HCT116 (cell line): ENCODE measurements around the gene PSMB7. TPM values are rescaled to one million over a fixed set of nuclear protein-coding genes. Genes with fewer than 3 reads are reported as not detected.

Experiments
- ATAC-seq: fragments of 200-7000 bp; cut with Tn5 transposase; 2 replicates; pipeline ENCODE4 v1.9.1; 2020; ENCODE audit warnings: mild to moderate bottlenecking, moderate library complexity
- BruUV-seq: library from RNA; stranded (reverse); fragments of 400-500 nt; replicated peaks from 2 replicates; lab custom pipeline; 2021; lab: Mats Ljungman, UMichigan
- CTCF ChIA-PET: fragments of 300-600 bp; sonication (Branson Sonifier 250); formaldehyde crosslinking; loops from one replicate; lab custom pipeline; 2021; ENCODE audit warnings: antibody characterized with exemption; lab: Charles Lee
- POLR2A ChIA-PET: fragments of 300-600, 350-600 bp; sonication (Branson Sonifier 250); formaldehyde crosslinking; loops from one replicate; lab custom pipeline; 2021; ENCODE audit warnings: antibody characterized with exemption; lab: Charles Lee
- RAD21 ChIA-PET, 2 experiments: fragments of 300-600 bp; sonication (Branson Sonifier 250); formaldehyde crosslinking; loops; one replicate each; lab custom pipeline; 2023; ENCODE audit warnings: low total read pairs in 2 of 2; ENCODE audit not compliant: uncharacterized antibody in 2 of 2, unreplicated experiment in 2 of 2, low non-redundant PET in 1 of 2; lab: Charles Lee
- DNase-seq: peaks from one replicate; pipeline ENCODE4 v3.0.0-alpha.2; 2010; ENCODE audit warnings: low read depth, low spot score
- H2AFZ ChIP-seq: fragments of 200-600 bp; shearing (Covaris generic), sonication (generic); 2 replicates; pipeline ENCODE4 v1.6.1; 2017; ENCODE audit warnings: low read depth, mixed run types, mixed read lengths, antibody characterized with exemption, low read length; ENCODE audit not compliant: poor library complexity, severe bottlenecking
- H3K27ac ChIP-seq: 2 replicates; pipeline ENCODE4 v1.5.1; 2012; ENCODE audit warnings: low read depth, low read length
- H3K27me3 ChIP-seq: fragments of 200-600 bp; sonication (generic); 2 replicates; pipeline ENCODE4 v1.6.1; 2016; ENCODE audit warnings: mixed run types, low read length, mixed read lengths; ENCODE audit not compliant: insufficient read depth
- H3K36me3 ChIP-seq, 2 experiments: fragments of 200-500 bp in 1 of 2; fragments of 200-600 bp in 1 of 2; sonication (Bioruptor generic) in 1 of 2; sonication (generic) in 1 of 2; 2 replicates each; pipeline versions ENCODE4 v1.5.1 to v1.6.1; 2014 to 2016; ENCODE audit warnings: low read length in 2 of 2, inconsistent platforms in 1 of 2, mixed read lengths in 1 of 2, mixed run types in 1 of 2; ENCODE audit not compliant: insufficient read depth in 2 of 2, control insufficient read depth in 1 of 2
- H3K4me1 ChIP-seq, 2 experiments: fragments of 200-600 bp in 1 of 2; sonication (generic) in 1 of 2; 2 replicates each; pipeline versions ENCODE4 v1.5.1 to v1.6.1; 2012 to 2017; ENCODE audit warnings: low read length in 2 of 2, inconsistent platforms in 1 of 2, mild to moderate bottlenecking in 1 of 2, mixed read lengths in 1 of 2, mixed run types in 1 of 2, moderate library complexity in 1 of 2; ENCODE audit not compliant: insufficient read depth in 2 of 2, control insufficient read depth in 1 of 2
- H3K4me2 ChIP-seq: fragments of 200-600 bp; sonication (generic); 2 replicates; pipeline ENCODE4 v1.6.1; 2017; ENCODE audit warnings: mixed run types, low read length, mixed read lengths
- H3K4me3 ChIP-seq, 2 experiments: fragments of 200-600 bp in 1 of 2; sonication (generic) in 1 of 2; replicated peaks in 1 of 2; 2 replicates each; pipeline ENCODE4 v1.5.1; 2011 to 2016; ENCODE audit warnings: low read length in 2 of 2, control low read depth in 1 of 2, low read depth in 1 of 2, mild to moderate bottlenecking in 1 of 2, mixed read lengths in 1 of 2, mixed run types in 1 of 2
- H3K79me2 ChIP-seq: fragments of 200-600 bp; sonication (generic); 2 replicates; pipeline ENCODE4 v1.6.1; 2017; ENCODE audit warnings: mild to moderate bottlenecking, mixed run types, low read length, moderate library complexity, mixed read lengths; ENCODE audit not compliant: insufficient read depth
- H3K9ac ChIP-seq: fragments of 200-600 bp; sonication (generic); 2 replicates; pipeline ENCODE4 v1.6.1; 2016; ENCODE audit warnings: low read length, mixed read lengths
- H3K9me2 ChIP-seq: fragments of 200-600 bp; sonication (generic), shearing (Covaris generic); 2 replicates; pipeline ENCODE4 v1.6.1; 2017; ENCODE audit warnings: mixed run types, mild to moderate bottlenecking, moderate library complexity; ENCODE audit not compliant: insufficient read depth
- H3K9me3 ChIP-seq, 2 experiments: fragments of 200-500 bp in 1 of 2; fragments of 200-600 bp in 1 of 2; sonication (Bioruptor generic) in 1 of 2; sonication (generic) in 1 of 2; 2 replicates each; pipeline ENCODE4 v1.6.1; 2014 to 2017; ENCODE audit warnings: low read length in 2 of 2, mixed read lengths in 2 of 2, inconsistent platforms in 1 of 2, low read depth in 1 of 2, mild to moderate bottlenecking in 1 of 2, mixed run types in 1 of 2, moderate library complexity in 1 of 2; ENCODE audit not compliant: control insufficient read depth in 1 of 2, insufficient read depth in 1 of 2
- H4K20me1 ChIP-seq: fragments of 200-600 bp; sonication (generic), shearing (Covaris generic); 2 replicates; pipeline ENCODE4 v1.6.1; 2017; ENCODE audit warnings: mixed run types, mild to moderate bottlenecking, moderate library complexity; ENCODE audit not compliant: insufficient read depth
- EGR1 ChIP-seq: IDR thresholded peaks from 2 replicates; pipeline ENCODE4 v1.6.1; 2012; ENCODE audit warnings: low read depth
- ELF1 ChIP-seq: IDR thresholded peaks from 2 replicates; pipeline ENCODE4 v1.6.1; 2012; ENCODE audit warnings: low read depth, borderline replicate concordance
- EZH2 ChIP-seq: fragments of 200-600 bp; sonication (generic); IDR thresholded peaks from 2 replicates; pipeline ENCODE4 v1.6.1; 2017; ENCODE audit warnings: antibody characterized with exemption, mixed run types
- JUND ChIP-seq: IDR thresholded peaks from 2 replicates; pipeline ENCODE4 v1.6.1; 2012
- POLR2A ChIP-seq: IDR thresholded peaks from 2 replicates; pipeline ENCODE4 v1.7.0; 2011; ENCODE audit warnings: borderline replicate concordance; ENCODE audit not compliant: insufficient read depth, insufficient read length; ENCODE audit errors: extremely low read depth
- RAD21 ChIP-seq: IDR thresholded peaks from 2 replicates; pipeline ENCODE4 v1.6.1; 2012; ENCODE audit warnings: low read depth, mild to moderate bottlenecking
- SP1 ChIP-seq: IDR thresholded peaks from 2 replicates; pipeline ENCODE4 v1.6.1; 2012; ENCODE audit warnings: low read depth
- TCF7L2 ChIP-seq: IDR thresholded peaks from 2 replicates; pipeline ENCODE4 v1.7.0; 2011; ENCODE audit warnings: borderline replicate concordance, inconsistent platforms; ENCODE audit not compliant: insufficient read depth, insufficient read length; ENCODE audit errors: extremely low read depth
- ZBTB33 ChIP-seq: IDR thresholded peaks from 2 replicates; pipeline ENCODE4 v1.6.1; 2011; ENCODE audit warnings: mild to moderate bottlenecking, low read length, moderate library complexity; ENCODE audit not compliant: insufficient replicate concordance; ENCODE audit errors: extremely low read depth
- ZNF274 ChIP-seq: fragments of 200-500 bp; sonication (Bioruptor generic); IDR thresholded peaks from 2 replicates; pipeline ENCODE4 v1.6.1; 2014; ENCODE audit warnings: mild to moderate bottlenecking, low read depth, low read length, inconsistent platforms
- intact Hi-C: fragments of 100-400 bp; cut with micrococcal nuclease; formaldehyde crosslinking; loops from 2 replicates; pipeline ENCODE4 v1.10.0; 2022
- total RNA-seq: library from RNA; stranded (reverse); gene quantifications from one replicate; pipeline ENCODE4 v1.2.1, GENCODE V29; 2021; ENCODE audit not compliant: unreplicated experiment
- TF ChIP-seq, protein P1 (sequence below): IDR thresholded peaks from 2 replicates; pipeline ENCODE4 v1.6.1; 2012
- TF ChIP-seq, protein P2 (sequence below): IDR thresholded peaks from 2 replicates; pipeline ENCODE4 v1.6.1; 2012
- TF ChIP-seq, protein P3 (sequence below), 3 experiments: fragments of 200-600 bp in 1 of 3; sonication (generic) in 1 of 3; IDR thresholded peaks in 2 of 3; conservative IDR thresholded peaks in 1 of 3; 2 replicates each; pipeline ENCODE4 v1.5.1; 2012 to 2017; ENCODE audit warnings: low read depth in 2 of 3, low read length in 2 of 3, antibody characterized with exemption in 1 of 3, borderline replicate concordance in 1 of 3, control low read depth in 1 of 3, mild to moderate bottlenecking in 1 of 3, mixed read lengths in 1 of 3, mixed run types in 1 of 3, moderate library complexity in 1 of 3; ENCODE audit not compliant: insufficient read depth in 1 of 3

PSMB7 gene
- total RNA-seq, 1 experiment from 2014 or later, result 222 TPM

- H2AFZ ChIP-seq, result no peak overlapping the region
- H3K9me3 ChIP-seq, result no peaks in the 10 kb centered on the region
- no peaks in the 10 kb centered on the region for H3K27me3 ChIP-seq
- H3K4me2 ChIP-seq, result 0 out of 2 replicates have a peak overlapping the region, but pooled peaks have one; percentile 67
- intact Hi-C loops, result no loop called here
- CTCF ChIA-PET, result no interaction called here
- no peaks in the 10 kb centered on the region for H3K79me2 ChIP-seq
- POLR2A ChIA-PET, result no interaction called here
- TF ChIP-seq EGR1, result no peak
- TF ChIP-seq, protein P1, sequence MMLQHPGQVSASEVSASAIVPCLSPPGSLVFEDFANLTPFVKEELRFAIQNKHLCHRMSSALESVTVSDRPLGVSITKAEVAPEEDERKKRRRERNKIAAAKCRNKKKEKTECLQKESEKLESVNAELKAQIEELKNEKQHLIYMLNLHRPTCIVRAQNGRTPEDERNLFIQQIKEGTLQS, result no peak
- TF ChIP-seq RAD21, result no peak
- peaks cover 9 to 22% of the 10 kb centered on the region in 2 experiments for H3K4me1 ChIP-seq
- 0 out of 2 replicates have a peak overlapping the region, but pooled peaks have one; percentile 49 for H3K9ac ChIP-seq
- no peaks in the 10 kb centered on the region for H3K9me2 ChIP-seq
- no TSS peak for BruUV-seq
- no peaks in the 10 kb centered on the region for H4K20me1 ChIP-seq
- no peak for DNase-seq
- no peak overlapping the region for H3K4me3 ChIP-seq
- H3K27ac ChIP-seq, result peak overlapping the region; percentile 36; the same call in 1 of the 2 replicates
- ATAC-seq, result peak; percentile 10; the same call in 1 of the 2 replicates
- peaks cover 10 to 13% of the 10 kb centered on the region in 2 experiments; a peak in 2 of 4 replicates for H3K36me3 ChIP-seq
- RAD21 ChIA-PET, result no interaction called here
Observed at GRCh38 chr9:124343533-124344290, 71.5 kb downstream of the PSMB7 start.

DNA sequence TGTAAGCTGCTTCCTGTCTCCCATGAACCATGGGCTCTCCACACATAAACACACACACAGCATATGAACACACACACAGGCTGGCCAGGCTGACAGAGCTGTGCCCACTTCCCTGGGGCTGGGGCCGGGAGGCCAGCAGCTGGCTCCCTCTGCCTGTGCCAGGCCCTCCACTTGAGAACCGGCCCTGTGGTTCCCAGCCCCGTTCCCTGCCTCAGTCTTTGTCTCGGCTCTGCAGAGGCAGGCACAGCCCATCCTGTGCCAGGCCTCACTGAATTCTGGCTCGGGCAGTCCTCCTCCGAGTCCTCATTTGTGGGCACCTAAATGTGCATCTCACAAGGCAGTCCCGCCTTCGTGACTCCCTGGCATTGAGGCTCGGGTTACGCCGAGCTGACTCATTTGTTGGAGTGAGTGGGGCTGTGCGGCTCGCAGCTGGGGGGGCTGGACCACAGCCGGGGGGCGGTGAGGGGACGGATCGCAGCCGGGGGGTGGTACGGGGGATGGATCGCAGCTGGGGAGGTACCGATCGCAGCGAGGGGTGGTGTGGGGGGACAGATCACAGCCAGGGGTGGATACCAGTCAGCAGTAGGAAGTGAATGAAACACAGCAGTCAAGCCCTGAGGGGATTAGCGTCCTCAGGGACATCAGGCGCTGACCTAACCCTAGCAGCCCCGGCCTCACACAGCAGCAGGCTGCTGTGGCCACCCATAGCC, 72.3 kb downstream of the PSMB7 start:
- ChIA-PET RAD21 (interaction anchor here in 1 of 2 experiments (0.6 kb wide), 1 partner anchor 209 kb away, joined by 4 read pairs; no protein-coding TSS in a partner anchor), CTCF (no interaction called here), POLR2A (no interaction called here)
- H3K36me3 ChIP-seq, result peaks cover 2 to 6% of the 10 kb centered on the region in 2 experiments; a peak in 2 of 4 replicates
- no peaks in the 10 kb centered on the region for H3K9me3 ChIP-seq
- peak overlapping the region; percentile 61 for H3K27ac ChIP-seq
- no peaks in the 10 kb centered on the region for H3K9me2 ChIP-seq
- ATAC-seq (peak; percentile 76), DNase-seq (no peak)
- H4K20me1 ChIP-seq, result no peaks in the 10 kb centered on the region
- no peaks in the 10 kb centered on the region for H3K79me2 ChIP-seq
- H3K4me3 ChIP-seq, result peak overlapping the region in 1 of 2 experiments; percentile 18; a peak in 1 of 4 replicates
- BruUV-seq, result no TSS peak
- peak overlapping the region; percentile 49 for H3K9ac ChIP-seq
- peaks cover 9 to 22% of the 10 kb centered on the region in 2 experiments for H3K4me1 ChIP-seq
- H3K27me3 ChIP-seq, result no peaks in the 10 kb centered on the region
- H2AFZ ChIP-seq, result no peak overlapping the region
- peak overlapping the region; percentile 67 for H3K4me2 ChIP-seq
- intact Hi-C loops, result no loop called here
- no peak for TF ChIP-seq EZH2
- 0 out of 2 replicates have a peak, but pooled peaks have one; percentile 34 for TF ChIP-seq JUND
- TF ChIP-seq TCF7L2, result peak; percentile 13
- TF ChIP-seq ZBTB33, result no peak
- TF ChIP-seq POLR2A, result no peak
- TF ChIP-seq ZNF274, result no peak
- TF ChIP-seq ELF1, result no peak
- TF ChIP-seq, protein P2, sequence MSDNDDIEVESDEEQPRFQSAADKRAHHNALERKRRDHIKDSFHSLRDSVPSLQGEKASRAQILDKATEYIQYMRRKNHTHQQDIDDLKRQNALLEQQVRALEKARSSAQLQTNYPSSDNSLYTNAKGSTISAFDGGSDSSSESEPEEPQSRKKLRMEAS, result no peak; the same call in 1 of the 2 replicates
- TF ChIP-seq, protein P3, sequence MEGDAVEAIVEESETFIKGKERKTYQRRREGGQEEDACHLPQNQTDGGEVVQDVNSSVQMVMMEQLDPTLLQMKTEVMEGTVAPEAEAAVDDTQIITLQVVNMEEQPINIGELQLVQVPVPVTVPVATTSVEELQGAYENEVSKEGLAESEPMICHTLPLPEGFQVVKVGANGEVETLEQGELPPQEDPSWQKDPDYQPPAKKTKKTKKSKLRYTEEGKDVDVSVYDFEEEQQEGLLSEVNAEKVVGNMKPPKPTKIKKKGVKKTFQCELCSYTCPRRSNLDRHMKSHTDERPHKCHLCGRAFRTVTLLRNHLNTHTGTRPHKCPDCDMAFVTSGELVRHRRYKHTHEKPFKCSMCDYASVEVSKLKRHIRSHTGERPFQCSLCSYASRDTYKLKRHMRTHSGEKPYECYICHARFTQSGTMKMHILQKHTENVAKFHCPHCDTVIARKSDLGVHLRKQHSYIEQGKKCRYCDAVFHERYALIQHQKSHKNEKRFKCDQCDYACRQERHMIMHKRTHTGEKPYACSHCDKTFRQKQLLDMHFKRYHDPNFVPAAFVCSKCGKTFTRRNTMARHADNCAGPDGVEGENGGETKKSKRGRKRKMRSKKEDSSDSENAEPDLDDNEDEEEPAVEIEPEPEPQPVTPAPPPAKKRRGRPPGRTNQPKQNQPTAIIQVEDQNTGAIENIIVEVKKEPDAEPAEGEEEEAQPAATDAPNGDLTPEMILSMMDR (IDR thresholded peaks at IDR 0.05 in 2 of 3, conservative IDR thresholded peaks at IDR 0.05 in 1 of 3; ENCODE audit: borderline replicate concordance in 1 of 3, insufficient read depth in 1 of 3, low read depth in 2 of 3, low read length in 2 of 3), result no peak
- TF ChIP-seq SP1, result no peak
